Activated gamma-delta T cell treated with Interleukin-2 at 50 U/mL for 16 hours (primary cell): Measurements from ENCODE around the gene SLC25A22.

Experiments
- DNase-seq: peaks from one replicate; pipeline ENCODE4 v3.0.0-alpha.2; 2020

SLC25A22 gene

DNA sequence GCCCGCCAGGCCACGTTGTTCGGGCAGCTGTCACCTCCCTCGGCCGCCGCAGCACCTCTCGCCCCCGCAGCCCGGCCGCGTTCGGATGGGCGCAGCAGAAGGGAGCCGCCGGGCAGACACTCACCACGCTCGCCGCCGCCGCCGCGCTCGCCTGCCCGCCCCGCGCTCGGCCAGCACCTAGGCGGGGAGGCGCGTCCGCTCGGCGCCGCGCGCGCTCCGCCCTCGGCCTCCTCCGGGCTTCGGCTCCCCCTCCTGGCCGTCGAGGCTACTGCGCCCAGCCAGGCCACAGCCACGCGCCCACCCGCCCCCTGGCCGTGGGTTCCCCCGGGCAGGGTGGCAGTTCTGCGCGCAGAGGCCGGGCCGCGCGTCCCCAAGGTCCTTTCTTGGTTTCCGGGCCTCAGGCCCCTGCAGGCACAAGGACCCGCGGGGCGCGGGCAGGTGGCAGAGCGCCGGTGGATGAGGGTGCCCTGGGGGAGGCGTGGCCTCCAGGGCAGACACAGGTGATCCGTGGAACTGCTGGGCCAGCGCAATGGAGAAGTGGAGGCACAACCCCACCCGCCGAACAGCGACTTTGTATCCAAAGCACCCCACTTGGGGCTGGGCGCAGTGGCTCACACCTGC is at the start of gene SLC25A22:
Gene SLC25A22 (minus strand): TSS at position 189 of the 621 bp plus-strand sequence. CDS start 3,275 bp downstream, outside the sequence.
- DNase-seq: peak; percentile 82

DNA sequence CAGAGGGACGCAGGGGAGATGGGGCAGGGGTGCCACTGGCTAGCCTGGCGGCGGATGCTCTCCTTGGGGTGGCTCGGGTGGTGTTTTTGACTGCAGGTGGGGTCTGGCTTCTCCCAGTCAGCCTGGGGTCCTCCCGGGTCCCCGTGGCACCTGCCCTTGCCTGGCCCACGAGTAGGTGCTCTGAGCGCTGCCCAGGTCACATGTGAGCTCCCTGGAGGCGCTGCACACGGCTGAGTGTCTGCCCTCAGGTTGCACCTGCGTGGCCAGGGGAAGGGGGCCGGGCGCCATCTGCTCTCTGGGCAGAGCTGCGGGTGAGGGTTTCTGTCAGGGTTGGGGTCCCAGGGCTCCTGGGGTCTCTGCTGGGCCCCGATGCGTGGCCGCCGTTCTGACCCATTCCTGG is 49.8 kb upstream of the SLC25A22 start:
- DNase-seq: no peak

DNA sequence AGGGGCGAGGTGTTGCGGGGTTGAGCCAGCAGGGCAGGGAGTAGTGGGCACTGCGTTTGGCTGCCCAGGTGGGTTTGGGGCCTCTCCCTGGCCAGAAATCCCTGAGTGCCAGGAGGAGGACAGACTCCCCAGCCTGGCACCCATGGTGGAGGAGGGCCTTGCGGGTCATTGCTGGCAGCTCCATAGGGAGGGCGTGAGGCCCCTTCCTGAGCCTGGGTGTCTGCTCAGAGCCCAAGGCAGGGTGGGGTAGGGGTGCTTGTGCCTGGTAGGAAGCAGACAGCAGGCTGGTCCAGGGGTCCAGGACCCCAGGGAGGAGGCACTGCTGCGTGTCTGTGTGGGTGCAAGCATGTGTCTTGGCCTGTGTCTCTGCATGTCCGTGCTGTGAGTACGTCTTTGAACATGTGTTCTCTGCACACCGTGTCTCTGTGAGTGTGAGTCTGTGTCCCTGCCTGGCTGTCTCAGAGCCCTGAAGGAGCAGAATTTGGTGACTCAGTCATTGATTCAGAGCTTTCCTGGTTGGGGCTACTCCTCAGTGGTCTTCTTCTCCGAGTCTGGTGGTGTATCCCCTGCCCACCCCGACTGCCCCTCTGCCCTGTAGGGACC is 48.5 kb upstream of the SLC25A22 start:
- DNase-seq: no peak

DNA sequence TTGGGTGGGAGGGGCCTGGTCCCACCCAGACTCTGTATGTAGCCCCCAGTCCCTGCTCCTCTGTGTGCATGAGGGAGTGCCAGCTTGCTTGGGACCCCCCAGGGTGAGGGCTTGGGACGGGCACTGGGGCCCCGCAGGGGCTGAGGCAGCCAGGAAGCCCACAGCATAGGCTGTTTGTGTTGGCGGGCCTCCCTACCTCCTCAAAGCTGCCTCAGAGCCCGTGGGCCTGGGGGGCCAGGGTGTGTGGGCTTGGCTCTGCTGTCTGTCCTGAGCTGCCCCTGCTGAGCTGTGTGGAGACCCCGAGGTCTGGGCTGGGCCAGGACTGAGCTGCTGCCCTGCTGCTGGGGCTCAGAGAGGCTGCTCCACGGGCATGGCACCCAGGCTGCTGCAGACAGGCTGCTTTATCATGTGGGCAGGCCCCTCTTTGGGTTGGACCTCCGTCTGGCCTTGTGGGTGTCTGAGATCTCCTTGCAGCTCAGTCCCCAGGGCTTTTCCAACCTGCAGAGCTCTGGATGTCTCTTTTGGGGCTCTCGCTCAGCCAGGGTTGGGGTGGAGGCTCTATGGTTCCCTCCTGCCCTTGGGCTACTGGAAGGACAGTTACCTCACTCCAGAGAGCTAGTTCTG is 47.9 kb upstream of the SLC25A22 start:
- DNase-seq: no peak

DNA sequence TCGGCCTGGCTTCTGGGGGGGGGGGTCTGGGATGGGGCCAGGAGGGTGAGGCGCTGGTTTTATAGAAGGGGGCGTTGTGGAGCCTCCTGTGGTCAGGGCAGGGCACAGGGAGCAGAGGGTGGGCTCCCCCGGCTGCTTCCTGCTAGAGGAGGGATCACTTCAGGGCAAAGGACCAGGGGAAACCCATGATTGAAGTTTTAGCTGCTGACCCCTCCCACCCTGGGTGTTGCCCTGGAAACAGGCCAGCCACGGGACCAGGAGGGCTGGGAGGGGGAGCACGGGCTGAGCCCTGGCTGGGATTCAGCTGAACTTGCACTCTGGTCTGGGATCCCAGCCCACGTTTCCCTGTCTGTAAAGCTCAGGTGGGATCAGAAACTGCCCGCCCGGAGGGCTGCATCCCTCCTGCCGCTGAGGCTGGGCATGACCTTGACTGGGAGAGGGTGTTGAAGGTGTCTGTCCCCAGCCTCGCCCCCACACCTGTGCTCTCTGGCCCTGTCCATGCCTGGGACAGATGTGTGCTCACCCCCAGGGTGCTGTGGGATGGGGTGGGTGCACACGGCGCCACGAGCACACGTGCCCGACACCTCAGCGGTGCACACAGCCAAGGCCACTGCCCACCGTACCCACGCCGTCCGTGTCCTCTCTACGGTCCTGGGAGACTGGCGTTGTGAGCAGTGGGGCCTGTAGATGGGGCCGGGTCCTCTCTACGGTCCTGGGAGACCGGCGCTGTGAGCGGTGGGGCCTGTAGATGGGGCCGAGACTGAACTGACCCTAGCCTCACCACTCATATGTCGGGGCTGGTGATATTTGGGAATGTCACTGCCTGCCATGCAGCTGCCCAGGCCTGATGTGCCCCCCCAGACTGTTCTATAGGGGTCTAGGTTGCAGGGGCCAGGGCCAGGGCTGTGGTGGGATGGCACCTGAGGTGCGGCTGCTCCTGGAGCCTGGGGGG is 46.9 kb upstream of the SLC25A22 start:
- DNase-seq: no peak

DNA sequence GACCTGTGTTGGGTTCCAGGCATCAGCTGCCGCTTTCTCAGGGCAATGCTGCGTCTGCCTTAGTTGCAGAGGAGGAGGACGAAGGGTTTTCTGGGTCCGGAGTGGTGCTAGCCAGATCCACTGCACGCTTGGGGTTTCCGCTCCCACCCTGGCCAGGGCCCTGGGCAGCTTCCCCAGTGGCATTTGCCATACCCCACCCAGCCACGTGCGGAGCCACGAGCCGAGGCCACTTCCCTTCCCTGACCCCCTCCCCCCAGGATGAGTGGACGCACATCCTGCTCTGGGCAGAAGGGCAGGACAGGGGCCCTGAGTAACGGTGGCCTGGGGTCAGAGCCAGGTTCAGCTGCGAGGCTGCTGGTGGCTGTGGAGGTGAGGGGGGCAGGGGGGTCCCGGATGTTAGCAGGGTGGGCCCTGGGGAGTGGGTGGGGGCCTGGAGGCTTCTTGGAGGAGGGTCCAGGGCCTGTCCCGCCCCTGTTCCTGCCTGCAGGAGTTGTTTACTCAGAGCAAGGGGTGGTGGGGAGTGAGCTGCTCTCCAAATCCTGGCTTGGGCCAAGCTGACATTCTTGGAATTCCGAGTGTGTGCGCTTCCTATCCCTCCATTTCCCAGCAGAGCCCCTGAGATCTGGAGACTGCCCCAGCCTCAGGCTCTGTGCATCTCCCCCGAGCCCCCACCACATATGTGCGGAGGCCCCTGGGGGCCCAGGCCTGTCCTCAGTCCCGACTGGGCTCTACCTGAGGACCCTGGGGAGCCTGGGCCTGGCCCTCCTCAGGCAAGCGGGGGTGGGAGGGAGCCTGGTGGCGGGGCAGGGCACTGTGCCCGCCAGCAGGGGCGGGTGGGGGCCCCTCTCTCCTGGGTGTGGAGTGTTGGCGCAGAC is 46.0 kb upstream of the SLC25A22 start:
- DNase-seq: no peak

DNA sequence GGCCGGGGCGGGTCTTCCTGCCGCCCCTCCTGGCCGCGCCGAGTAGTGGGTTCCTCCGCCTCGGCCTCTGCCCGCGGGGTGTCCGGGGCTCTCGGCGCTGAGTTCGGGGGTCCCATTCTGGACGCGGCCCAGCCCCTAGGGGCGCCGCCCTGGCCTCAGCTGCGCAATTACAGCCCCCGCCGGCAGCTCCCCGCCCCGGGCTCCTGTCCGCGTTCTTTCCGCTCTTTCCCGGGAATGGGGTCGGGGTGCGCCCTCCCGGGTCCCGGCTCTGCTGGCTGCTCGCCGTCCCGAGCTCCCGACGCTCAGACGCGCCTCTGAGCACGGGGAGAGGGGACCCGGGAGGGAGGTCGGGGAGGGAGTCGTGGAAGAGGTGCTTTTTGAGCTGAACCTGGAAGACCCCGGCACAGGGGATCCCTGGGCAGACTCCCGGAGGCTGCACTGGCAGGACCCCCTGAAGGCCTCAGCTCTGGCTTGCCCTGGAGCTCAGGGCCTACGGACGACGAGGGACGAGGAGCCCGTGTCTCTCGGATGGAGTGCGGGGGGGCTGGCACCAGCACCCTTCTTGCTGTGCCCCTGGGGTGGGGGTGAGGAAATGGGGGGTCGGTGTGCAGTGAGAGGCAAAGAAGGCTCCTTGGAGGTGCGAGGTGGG is 45.1 kb upstream of the SLC25A22 start:
- no peak for DNase-seq

DNA sequence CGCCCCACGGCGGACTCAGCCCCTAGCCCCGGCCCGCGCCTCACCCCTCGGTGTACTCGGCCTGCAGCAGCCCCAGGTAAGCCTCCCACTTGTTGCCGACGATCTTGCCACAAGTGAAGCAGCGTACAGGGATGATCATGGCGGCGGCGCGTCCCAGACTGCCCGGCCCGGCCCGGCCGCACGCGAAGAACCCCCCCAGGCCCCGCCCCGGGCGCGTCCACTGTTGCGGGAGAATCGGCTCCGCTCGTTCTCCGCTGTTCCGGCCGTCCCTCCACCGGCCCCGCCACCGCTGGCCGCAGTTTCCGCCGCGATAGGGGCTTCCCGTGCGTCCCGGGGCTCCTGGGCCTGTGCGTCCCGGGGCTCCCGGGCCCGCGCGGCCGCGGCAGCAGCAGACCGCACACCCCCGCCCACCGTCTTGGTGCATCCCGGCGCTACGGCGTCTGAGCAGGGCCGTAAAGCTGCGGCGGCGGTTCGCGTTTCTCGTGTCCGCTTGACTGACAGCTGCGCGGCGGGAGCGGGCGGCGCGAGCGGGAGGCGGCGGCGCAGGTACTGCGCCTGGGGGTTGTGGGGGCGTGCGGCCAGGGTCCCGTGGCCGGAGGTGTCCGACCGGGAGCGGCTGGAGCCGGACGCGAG is 44.4 kb upstream of the SLC25A22 start, which contains the start of the genes POLR2L and TSPAN4:
Gene POLR2L (minus strand): TSS at position 160 of the 633 bp plus-strand sequence. CDS start 21 bp downstream, at position 139.
Gene TSPAN4 (plus strand): TSS at position 483 of the 633 bp plus-strand sequence. CDS start 7,453 bp downstream, outside the sequence.
- peak; percentile 88 for DNase-seq

DNA sequence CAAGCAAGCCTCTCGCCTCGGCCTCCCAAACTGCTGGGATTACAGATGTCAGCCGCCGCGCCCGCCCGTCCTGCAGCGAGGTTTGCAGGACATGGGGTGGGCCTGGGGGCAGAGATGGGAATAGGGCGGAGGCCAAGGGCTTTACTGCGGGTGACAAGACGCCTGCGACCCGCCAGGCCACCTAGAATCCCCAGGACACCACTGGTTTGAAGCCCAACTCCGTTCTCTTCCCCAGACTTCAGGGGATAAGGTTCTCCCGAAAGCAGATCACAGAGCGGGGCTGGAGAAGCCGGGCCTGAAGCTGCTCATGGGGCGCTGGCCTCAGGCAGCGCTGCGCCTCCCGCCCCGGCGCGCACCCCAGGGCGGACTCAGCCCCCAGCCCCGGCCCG is 43.9 kb upstream of the SLC25A22 start:
- DNase-seq: peak; percentile 16

DNA sequence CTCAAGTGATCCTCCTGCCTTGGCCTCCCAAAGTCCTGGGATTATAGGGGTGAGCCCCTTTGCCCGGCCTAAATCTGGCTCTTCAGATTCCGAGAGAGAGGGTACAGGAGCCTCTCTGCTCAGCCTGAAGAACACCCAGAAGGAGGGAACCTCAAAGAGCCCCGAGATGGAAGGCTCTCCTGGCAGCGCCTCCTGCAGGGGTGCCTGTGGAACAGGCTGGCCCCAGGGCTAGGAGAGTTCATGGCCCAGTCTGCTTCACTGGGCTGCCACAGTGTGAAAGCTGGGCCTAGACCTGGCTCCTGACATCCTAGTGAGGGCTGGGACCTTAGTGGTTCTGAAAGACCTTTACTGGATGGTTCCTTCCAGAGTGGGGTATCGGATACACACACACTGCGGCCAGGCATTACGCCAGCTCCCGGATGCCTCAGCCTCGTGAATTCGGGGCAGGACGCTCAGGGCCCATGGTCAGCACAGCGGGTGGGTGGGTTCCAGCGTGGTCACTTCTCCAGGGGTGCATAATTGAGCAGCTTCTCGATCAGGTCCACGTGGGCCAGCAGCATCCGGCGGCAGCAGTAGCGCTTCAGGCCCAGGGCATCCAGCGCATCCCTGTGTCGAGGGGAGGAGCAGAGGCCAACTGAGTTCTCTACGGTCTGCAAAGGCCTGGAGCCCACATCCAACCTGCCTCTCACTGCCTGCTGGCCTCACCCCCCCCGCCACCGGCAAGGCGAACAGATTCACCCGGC is 42.0 kb upstream of the SLC25A22 start:
- no peak for DNase-seq

DNA sequence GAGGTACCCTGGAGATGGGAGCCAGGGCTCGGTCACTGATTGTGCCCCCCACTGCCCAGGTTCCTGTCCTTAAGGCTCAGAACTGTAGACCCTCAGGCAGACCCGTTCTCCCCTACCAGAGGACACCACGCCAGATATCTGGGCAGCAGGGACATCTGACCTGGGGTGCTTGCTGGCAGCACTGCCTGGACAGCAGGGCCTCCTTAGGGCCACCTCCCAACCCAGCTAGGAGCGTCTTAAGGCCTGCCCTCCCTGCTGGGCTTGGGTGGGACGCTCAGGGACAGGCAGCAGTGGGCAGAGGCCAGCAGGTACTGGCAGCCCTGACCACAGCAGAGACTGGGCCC is 41.2 kb upstream of the SLC25A22 start:
- DNase-seq: no peak

DNA sequence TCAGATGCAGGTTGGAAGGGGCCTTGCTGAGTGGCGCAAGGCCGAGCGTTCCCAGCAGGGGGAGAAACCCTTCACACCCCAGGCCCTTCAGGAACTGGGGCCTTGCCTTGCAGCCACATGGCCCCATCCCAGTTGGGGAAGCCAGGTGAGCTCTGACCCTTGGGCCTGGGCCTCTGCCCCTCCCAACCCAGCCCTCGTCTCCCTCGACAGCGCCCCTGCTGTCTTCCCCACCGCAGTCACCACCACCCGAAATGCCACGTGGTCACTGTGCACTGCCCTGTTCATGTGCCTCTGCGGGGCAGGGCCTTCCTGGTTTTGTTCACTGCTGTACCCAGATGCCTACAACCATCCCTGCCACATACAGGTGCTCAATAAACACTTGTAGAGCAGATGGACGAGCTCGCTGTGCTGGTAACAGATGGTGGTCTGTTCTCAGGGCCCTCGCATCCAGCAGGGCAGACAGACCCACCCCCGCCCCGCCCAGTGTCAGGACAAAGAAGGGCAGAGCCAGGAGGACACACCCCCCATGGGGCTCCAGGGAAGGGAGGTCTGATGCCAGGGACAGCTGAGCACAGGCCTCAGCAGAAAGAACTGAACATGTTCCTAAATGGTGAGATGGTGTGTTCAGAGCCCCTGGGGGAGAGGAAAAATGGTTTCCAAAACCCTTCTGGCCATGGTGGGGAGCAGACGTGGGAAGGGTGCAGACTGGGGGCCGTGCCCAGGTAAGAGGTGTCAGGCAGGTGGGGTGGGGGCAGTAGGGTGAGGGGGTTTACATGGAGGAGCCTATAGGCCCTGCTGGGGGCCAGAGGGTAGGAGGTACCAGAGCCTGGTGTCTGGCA is 40.6 kb upstream of the SLC25A22 start:
- DNase-seq: no peak

DNA sequence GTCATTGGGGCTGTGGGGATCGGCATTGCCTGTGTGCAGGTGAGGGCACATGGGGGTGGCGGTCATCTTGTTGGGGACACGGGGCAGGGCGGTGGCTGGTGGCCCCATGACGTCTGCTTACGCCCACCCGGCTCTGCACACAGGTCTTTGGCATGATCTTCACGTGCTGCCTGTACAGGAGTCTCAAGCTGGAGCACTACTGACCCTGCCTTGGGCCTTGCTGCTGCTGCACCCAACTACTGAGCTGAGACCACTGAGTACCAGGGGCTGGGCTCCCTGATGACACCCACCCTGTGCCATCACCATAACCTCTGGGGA is 39.9 kb upstream of the SLC25A22 start:
- DNase-seq: no peak

DNA sequence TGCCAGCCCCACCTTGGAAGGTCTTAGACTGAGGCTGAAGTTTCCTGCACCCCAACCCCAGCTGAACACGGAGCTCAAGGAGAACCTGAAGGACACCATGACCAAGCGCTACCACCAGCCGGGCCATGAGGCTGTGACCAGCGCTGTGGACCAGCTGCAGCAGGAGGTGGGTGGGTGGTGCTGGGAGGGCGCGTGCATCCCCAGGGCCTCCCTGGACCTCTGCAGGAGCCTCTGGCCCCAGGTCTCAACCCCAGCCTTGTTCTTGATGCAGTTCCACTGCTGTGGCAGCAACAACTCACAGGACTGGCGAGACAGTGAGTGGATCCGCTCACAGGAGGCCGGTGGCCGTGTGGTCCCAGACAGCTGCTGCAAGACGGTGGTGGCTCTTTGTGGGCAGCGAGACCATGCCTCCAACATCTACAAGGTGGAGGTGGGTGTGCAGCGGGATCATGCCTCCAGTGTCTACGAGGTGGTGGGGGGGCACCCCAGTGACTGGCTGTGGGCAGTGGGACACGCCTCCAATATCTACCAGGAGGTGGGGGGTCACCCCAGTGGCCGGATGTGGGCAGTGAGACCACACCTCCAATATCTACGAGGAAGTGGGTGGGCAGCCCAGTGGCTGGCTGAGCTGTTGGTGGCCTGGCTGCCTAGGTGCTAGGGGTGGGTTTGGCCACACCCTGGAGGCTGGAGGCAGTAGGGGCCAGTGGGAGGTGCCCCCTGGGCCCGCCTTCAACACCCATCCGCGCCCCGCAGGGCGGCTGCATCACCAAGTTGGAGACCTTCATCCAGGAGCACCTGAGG is 39.3 kb upstream of the SLC25A22 start:
- DNase-seq: no peak

DNA sequence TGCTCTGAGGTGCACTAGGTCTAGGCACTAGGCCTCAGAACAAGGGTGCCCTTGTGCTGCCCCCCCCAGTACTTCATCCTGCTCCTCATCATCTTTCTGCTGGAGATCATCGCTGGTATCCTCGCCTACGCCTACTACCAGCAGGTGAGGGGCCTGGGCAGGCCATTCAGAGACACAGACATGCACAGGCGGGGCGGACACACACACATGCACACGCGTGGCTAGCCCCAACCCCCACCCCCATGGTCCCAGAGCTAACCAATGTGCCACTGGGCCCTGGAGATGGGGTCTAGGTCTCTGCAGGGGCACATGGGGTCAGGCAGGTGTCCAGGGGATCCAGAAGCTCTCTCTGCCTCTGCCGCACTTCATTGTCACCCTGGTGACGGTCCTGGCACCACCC is 38.6 kb upstream of the SLC25A22 start:
- DNase-seq: no peak

DNA sequence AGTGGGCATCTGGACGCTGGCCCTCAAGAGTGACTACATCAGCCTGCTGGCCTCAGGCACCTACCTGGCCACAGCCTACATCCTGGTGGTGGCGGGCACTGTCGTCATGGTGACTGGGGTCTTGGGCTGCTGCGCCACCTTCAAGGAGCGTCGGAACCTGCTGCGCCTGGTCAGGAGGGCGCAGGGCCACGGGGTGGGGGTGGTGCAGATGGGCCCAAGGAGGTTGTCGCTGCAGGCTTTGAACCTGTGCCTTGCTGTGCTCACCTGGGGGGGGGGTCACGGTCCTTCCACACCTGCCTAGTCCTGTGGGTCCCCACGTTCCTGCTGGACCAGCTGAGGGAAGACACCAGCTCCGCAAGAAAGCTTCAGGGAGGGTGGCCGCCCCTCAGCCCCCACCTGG is 38.2 kb upstream of the SLC25A22 start:
- DNase-seq: no peak

DNA sequence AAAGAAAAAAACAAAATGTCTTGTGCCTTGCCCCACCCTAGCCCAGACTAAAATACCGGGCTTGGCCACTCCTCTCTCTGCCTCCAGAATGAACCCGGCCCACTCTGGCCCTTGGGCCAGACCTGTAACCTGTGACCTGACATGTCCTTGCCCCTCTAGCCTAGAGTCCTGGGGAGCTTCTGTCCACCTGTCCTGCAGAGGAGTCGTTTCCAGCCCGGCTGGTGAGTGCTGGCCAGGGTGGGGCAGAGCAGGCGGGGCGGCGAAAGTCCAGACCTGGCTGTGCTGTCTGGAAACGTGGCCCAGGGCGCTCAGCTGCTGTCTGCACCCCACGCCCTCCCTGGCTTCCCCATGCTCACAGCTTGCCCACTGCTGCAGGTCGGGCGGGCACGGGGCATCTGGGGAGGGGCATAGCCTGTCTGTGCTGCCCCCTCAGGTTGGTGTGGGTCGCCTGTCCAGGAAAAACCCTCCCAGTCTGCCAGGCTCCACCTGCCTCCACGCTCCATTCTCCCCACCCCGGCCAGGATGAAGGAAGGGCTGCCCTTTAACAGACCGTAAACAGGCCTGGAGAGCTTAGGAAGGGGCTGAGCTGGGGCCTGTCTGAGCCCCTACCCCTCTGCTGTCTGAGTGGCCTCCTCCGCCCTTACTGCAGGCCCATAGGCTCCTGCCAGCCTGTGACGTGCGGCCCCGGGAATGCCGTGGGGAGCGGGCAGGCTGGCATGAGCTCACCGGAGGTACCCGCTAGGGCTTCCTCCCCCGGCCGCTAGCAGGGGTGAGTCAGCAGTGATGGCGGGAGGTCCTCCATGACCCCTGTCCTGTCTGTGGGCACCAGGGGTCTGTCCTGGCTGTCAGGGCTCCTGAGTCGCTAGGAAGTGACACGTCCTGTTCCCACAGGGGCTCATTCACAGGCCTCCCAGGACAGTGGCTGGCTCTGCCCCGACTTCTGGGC is 36.6 kb upstream of the SLC25A22 start:
- DNase-seq: no peak
